NAMALWA (cell line): ENCODE results near the gene FAM81B.
"Not testable (repeated sequence)": the region's sequence is repeated elsewhere in the genome, so short reads cannot be mapped to it uniquely, and the experiment has no call there.

ENCODE experiments used
- DNase-seq: peaks from one replicate; pipeline ENCODE4 v3.0.0-alpha.2; 2015; ENCODE audit warnings: low spot score

Gene FAM81B, protein sequence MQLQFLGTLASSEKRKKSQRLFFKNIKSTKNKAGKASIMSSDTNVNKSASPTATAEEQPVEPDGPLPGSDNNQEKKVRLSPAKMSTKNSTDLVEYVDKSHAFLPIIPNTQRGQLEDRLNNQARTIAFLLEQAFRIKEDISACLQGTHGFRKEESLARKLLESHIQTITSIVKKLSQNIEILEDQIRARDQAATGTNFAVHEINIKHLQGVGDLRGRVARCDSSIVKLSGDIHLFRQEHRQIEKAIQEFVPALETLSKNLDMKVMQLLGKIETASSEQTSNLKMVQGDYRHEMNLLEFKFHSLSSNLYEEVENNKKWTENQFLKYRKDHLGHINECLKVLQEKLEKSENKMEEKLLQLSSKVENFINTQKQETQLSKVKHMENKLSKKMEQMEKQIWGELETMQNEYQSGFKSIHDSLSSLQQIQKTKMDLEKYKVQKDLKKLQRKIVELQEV

GRCh38 chr5:95390812-95391492 lies at the start of gene FAM81B:
TSS of gene FAM81B (plus strand) at chr5:95391366. CDS start at chr5:95391390, 24 bp downstream.
- DNase-seq: no peak

GRCh38 chr5:95341444-95341843 lies 49.7 kb upstream of the FAM81B start:
- not testable (repeated sequence) for DNase-seq

DNA sequence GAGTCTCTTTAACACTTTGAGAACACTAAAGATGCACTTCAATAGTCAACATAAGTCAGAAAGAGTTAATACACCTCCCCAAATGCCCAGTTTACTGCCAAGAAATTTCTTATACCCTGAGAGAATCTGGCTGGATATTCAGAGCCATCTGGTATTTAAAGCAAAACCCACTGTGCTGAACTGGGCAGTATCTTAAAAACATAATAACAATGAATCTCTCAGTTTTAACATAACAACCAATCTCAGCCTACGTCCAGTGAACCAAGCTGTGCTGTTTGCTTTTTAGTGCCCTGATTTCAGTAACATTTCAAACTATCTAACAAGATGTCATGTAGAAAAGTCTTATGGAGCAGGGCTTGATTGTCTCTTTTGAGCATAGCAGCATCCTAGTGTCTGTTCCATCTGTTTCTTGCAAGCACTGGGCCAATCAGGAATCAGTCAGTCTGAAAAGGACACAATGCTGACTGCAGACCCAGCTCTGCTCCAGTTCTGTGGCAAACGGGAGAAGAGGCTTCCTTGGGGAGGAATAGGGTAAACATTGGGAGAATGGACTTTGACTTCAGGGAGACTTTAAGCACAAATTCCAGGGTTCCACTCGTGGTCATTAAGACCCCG lies 43.6 kb upstream of the FAM81B start:
- DNase-seq: no peak

- DNase-seq: no peak
Measured at GRCh38 chr5:95350631-95351030, 40.5 kb upstream of the FAM81B start.

DNA sequence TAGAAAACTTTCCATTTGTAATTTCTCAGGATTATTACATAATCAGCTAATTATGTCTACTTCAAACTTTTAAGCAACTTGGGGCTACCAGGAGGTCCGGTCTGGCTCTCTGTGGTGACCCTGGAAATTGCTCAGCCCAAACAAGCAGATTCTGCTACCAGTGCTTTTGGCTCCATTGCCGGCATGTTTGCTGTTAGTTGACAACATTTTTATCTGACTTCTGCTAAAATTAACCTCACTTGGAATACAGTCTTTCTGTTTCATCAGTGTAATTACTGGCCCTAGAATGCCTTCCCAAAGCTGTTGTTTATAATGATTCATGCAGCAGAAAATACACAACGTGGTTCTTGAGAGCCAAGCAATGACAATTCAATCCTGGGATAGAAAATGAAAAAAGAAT lies 38.5 kb upstream of the FAM81B start:
- no peak for DNase-seq

- no peak for DNase-seq
Measured at GRCh38 chr5:95358320-95358719, 32.8 kb upstream of the FAM81B start.

GRCh38 chr5:95358848-95359247 lies 32.3 kb upstream of the FAM81B start:
- DNase-seq: no peak

- DNase-seq: not testable (repeated sequence)
Measured at GRCh38 chr5:95360667-95361066, 30.5 kb upstream of the FAM81B start.

DNA sequence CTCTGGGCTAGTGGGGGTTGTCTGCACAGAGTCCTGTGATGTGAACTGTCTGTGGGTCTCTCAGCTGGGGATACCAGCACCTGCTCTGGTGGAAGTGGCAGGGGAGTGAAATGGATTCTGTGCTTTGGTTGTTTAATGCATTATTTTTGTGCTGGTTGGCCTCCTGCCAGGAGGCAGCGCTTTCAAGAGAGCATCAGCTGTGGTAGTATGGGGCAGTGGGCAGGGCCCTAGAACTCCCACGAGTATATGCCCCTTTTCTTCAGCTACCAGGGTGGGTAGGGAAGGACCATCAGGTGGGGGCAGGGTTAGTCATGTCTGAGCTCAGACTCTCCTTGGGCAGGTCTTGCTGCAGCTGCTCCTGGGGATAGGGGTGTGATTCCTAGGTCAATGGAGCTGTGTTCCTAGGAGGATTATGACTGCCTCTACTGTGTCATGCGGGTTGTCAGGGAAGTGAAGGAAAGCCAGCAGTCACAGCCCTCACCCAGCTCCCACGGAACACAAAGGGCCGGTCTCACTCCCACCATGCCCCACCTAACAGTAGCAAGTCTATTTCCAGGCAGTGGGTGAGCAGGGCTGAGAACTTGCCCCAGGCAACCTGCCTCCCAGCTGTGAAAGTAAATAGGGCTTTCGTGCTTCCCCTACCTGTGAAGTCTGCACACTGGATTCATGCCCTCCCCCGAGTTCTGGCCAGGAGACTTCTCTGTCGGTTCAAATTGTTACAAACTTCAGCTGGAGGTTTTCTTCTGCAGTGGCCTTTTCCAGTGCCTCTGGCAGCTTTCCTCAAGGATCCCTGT lies 25.7 kb upstream of the FAM81B start:
- no peak for DNase-seq

- DNase-seq: no peak
Measured at GRCh38 chr5:95369782-95370181, 21.4 kb upstream of the FAM81B start.

- DNase-seq: no peak
Measured at GRCh38 chr5:95374061-95374460, 17.1 kb upstream of the FAM81B start.

GRCh38 chr5:95375591-95375990 lies 15.6 kb upstream of the FAM81B start:
- DNase-seq: no peak

DNA sequence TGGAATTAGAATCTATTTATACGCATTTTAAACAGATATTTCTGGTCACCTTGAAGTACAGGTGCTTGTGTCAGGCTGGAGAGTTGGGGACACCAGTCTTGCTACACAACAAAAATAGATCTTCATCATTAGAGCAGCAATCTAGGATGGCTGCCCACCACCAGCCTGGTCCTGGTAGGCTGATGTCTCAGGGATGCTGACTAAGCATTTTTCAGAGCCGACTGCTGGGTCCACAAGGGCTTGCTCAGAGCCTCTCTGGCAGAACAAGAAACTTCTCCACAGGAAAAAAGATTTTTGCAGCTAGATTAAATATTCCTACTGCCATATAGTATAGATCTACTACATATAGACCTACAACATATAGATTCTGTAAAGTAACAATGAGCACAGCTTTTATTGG lies 12.0 kb upstream of the FAM81B start:
- no peak for DNase-seq

- no peak for DNase-seq
Measured at GRCh38 chr5:95380103-95380628, 11.0 kb upstream of the FAM81B start.

DNA sequence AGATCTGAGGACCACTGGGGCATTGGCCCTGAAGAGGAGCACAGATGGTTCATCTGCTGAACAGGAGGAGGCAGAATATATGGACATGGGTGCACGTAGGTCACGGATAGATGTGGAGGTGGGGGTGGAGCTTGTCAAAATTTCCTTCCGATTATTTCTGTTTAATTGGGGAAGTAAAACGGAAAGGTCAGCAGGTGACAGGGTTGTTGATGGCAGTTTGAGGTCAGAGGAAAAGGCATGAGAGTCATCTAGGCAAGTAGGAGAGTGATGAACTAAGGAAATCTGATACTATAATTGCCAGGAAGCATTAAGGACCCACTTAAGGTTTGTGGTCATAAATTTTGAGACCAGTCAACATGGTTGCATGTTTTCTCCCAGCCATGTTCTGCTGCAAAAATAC lies 8.4 kb upstream of the FAM81B start:
- DNase-seq: no peak

GRCh38 chr5:95384485-95385213 lies 6.5 kb upstream of the FAM81B start:
- no peak for DNase-seq

DNA sequence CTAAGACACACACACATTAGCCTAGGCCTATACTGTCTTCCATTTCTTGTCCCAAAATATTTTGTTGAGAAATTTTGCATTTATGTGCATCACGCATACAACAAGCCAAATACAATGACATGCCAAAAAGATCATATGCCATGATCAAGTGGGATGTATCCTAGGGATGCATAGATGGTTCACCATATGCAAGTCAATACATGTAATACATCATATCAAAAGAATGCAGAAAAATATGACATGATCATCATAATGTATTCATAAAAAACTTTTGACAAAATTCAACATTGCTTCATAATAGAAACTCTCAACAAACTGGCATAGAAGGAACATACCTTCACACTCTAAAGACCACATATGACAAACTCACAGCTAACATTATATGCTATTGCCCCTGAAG lies 5.8 kb upstream of the FAM81B start:
- no peak for DNase-seq

GRCh38 chr5:95391965-95392364 lies 799 bp downstream of the FAM81B start:
- not testable (repeated sequence) for DNase-seq

GRCh38 chr5:95392593-95393182 lies 1.5 kb downstream of the FAM81B start:
- DNase-seq: peak; percentile 12

GRCh38 chr5:95393279-95393678 lies 2.1 kb downstream of the FAM81B start:
- no peak for DNase-seq

DNA sequence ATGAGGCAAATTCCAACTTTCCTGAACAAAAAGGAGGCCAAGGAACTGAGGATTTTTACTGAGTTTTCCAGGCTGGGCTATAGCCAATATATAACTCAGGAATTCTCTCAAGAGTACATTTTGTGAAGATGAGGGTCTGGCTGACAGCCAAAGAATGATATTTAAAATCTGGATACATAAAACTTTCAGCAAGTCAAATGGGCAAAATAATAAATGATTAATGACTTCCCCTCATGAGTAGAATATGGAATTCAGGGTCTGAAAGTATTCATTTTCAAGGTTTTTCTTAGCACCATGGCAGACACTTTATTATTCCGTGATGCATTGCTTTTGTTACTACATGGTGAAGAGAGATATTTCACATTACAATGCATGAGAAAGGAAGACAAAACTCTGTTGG lies 7.8 kb downstream of the FAM81B start:
- no peak for DNase-seq
